Testis (tissue), 3 donors: ENCODE data around the gene RGL2. TPM values are rescaled to one million over a fixed set of nuclear protein-coding genes. Genes with fewer than 3 reads are reported as not detected.

Source experiments
- DNase-seq: peaks from one replicate; pipeline ENCODE4 v3.0.0-alpha.2; 2019
- H3K27ac ChIP-seq, 2 donors: fragments of 200-600 bp; sonication (generic); one replicate each; pipeline ENCODE4 v1.5.1; 2019
- H3K27me3 ChIP-seq: fragments of 200-600 bp; sonication (generic); one replicate; pipeline ENCODE4 v1.5.1; 2019
- H3K36me3 ChIP-seq: fragments of 200-600 bp; sonication (generic); one replicate; pipeline ENCODE4 v1.5.1; 2017; ENCODE audit warnings: low read depth; ENCODE audit errors: missing control alignments
- H3K4me1 ChIP-seq: fragments of 200-600 bp; sonication (generic); one replicate; pipeline ENCODE4 v1.5.1; 2019
- H3K4me3 ChIP-seq, 2 donors: fragments of 200-600 bp; sonication (generic); one replicate each; pipeline ENCODE4 v1.5.1; 2017 to 2019
- H3K9me3 ChIP-seq: fragments of 200-600 bp; sonication (generic); one replicate; pipeline ENCODE4 v1.5.1; 2017
- CTCF ChIP-seq, 3 experiments: fragments of 450-650 bp in 2 of 3; fragments of 200-600 bp in 1 of 3; sonication (generic) in 1 of 3; IDR thresholded peaks; one replicate each; pipeline ENCODE4 v1.5.1; 2016 to 2019; ENCODE audit warnings: antibody characterized with exemption in 3 of 3, mild to moderate bottlenecking in 2 of 3, moderate library complexity in 1 of 3
- POLR2A ChIP-seq: fragments of 450-650 bp; IDR thresholded peaks from one replicate; pipeline ENCODE4 v1.6.1; 2017; ENCODE audit warnings: antibody characterized with exemption, mild to moderate bottlenecking, moderate library complexity
- WGBS, 2 donors: methylation state at CpG; one replicate each; pipeline ENCODE4 v1.1.5; 2018; 5-methylcytosine and 5-hydroxymethylcytosine counted together
- intact Hi-C: fragments of 100-400 bp; cut with DNase I; formaldehyde crosslinking; loops from one replicate; pipeline ENCODE4 v1.15.1; 2023; ENCODE audit warnings: low total_unique reads
- polyA plus RNA-seq: library from polyadenylated mRNA; stranded (reverse); fragments of 350-450 nt; fragmentation: Illumina TruSeq; extraction: RNeasy Lipid Tissue Mini Kit (QIAGEN cat#74804); gene quantifications from one replicate; pipeline ENCODE4 v1.2.3, GENCODE V29; 2014; ENCODE audit warnings: low read depth, low replicate concordance; ENCODE audit not compliant: insufficient read depth
- total RNA-seq, 2 donors: library from RNA; depleted of rRNA; stranded (reverse); fragments of >200 nt; gene quantifications; one replicate each; pipeline ENCODE4 v1.2.3, GENCODE V29; 2016

Gene RGL2
- total and polyA plus RNA-seq, 3 donors from 2014 or later, result 42.8 to 52.7 (median 46.2) TPM

- Histone ChIP-seq H3K4me1 (no peaks in the 10 kb centered on the region), H3K36me3 (no peaks in the 10 kb centered on the region), H3K4me3 (no peak overlapping the region), H3K27me3 (no peaks in the 10 kb centered on the region), H3K27ac (no peak overlapping the region), H3K9me3 (no peaks in the 10 kb centered on the region)
- intact Hi-C loops, result no loop called here
- 92 to 94% methylated on average over 4 of the region's 4 CpGs for WGBS, 2 donors
- TF ChIP-seq CTCF (IDR thresholded peaks at IDR 0.05) (no peak), POLR2A (no peak)
- no peak for DNase-seq
Measured at GRCh38 chr6:33333666-33334065, 34.9 kb upstream of the RGL2 start.

GRCh38 chr6:33330736-33331135 lies 32.0 kb upstream of the RGL2 start:
- Histone ChIP-seq H3K9me3 (no peaks in the 10 kb centered on the region), H3K4me3 (no peak overlapping the region), H3K27ac (no peak overlapping the region), H3K4me1 (no peaks in the 10 kb centered on the region), H3K27me3 (no peaks in the 10 kb centered on the region), H3K36me3 (no peaks in the 10 kb centered on the region)
- no peak for TF ChIP-seq POLR2A
- no peak for TF ChIP-seq CTCF (IDR thresholded peaks at IDR 0.05)
- intact Hi-C loops, result no loop called here
- DNase-seq, result no peak
- WGBS, 2 donors, result 86% methylated on average over 10 of the region's 10 CpGs

GRCh38 chr6:33329058-33329457 lies 30.3 kb upstream of the RGL2 start:
- Histone ChIP-seq H3K4me1 (no peaks in the 10 kb centered on the region), H3K4me3 (no peak overlapping the region), H3K27ac (no peak overlapping the region), H3K36me3 (no peaks in the 10 kb centered on the region), H3K27me3 (no peaks in the 10 kb centered on the region), H3K9me3 (no peaks in the 10 kb centered on the region)
- DNase-seq, result no peak
- 33 to 42% methylated on average over 5 of the region's 5 CpGs for WGBS, 2 donors
- TF ChIP-seq POLR2A (no peak), CTCF (IDR thresholded peaks at IDR 0.05) (no peak)
- intact Hi-C loops, result no loop called here

GRCh38 chr6:33324125-33324524 lies 25.4 kb upstream of the RGL2 start:
- Histone ChIP-seq H3K4me1 (peaks cover 33% of the 10 kb centered on the region), H3K36me3 (no peaks in the 10 kb centered on the region), H3K9me3 (no peaks in the 10 kb centered on the region), H3K4me3 (peak overlapping the region in 1 of 2 donors; percentile 88), H3K27ac (peak overlapping the region; percentile 90 to 92), H3K27me3 (no peaks in the 10 kb centered on the region)
- no peak for DNase-seq
- TF ChIP-seq CTCF (IDR thresholded peaks at IDR 0.05) (no peak), POLR2A (no peak)
- 9 to 11% methylated on average over 7 of the region's 7 CpGs for WGBS, 2 donors
- intact Hi-C loops, result no loop called here

GRCh38 chr6:33323623-33323948 lies 24.8 kb upstream of the RGL2 start:
- WGBS, 2 donors, result 0 to 1% methylated on average over 12 of the region's 12 CpGs
- Histone ChIP-seq H3K4me3 (peak overlapping the region; percentile 67 to 88), H3K36me3 (no peaks in the 10 kb centered on the region), H3K27me3 (no peaks in the 10 kb centered on the region), H3K9me3 (no peaks in the 10 kb centered on the region), H3K27ac (peak overlapping the region; percentile 90 to 92), H3K4me1 (peaks cover 37% of the 10 kb centered on the region)
- TF ChIP-seq CTCF (IDR thresholded peaks at IDR 0.05), result no peak
- no peak for TF ChIP-seq POLR2A
- no peak for DNase-seq
- intact Hi-C loops, result no loop called here
